ENCODE results near the gene GADD45G.

The GADD45G gene

GRCh38 chr9:89592963-89593726 lies 11.7 kb upstream of the GADD45G start:
- DNase-seq (ENCODE audit: low read depth, low spot score): peak; percentile 38
- peak; percentile 38 for TF ChIP-seq CTCF (IDR thresholded peaks at IDR 0.05; ENCODE audit: low read depth, low read length)

DNA sequence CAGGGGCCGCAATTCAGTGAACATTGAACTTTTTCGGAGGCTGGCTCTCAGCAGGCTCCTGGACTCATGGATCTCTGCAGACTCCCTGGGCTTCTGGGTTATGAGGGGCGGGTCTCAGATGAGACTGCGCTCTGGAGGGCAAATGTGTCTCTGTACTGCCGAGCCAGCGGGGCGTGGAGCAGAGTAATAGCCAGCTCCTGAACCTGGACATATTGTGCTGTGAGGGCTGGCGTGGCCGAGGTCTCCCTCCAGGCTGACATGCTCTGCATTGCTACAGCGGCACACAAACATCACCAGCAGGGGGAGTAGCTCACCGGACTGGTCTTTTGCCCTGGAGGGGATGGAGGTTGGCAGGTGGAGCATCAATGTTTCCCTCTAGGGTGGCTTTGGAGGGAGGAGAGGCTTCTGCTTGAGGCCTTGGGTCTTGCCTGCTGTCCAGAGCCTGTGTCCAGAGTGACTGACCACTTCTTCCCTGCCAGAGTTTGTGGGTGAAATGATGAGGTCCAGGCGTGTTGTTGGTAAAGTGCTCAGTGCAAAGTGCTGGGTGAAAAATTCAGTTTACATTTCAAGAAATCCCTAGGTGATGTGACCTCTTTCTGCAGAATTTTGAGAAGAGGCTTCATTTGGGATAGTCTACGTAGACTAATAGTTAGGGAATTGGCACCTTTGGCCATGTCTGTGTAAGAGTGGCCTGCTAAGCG lies 10.9 kb upstream of the GADD45G start:
- peak; percentile 76 for TF ChIP-seq CTCF (IDR thresholded peaks at IDR 0.05; ENCODE audit: low read depth, low read length)
- in situ Hi-C loops (cut with HindIII; ENCODE audit: low sequenced_read_pairs): no loop called here

More at GRCh38 chr9:89592963-89593726, 11.7 kb upstream of the GADD45G start:
- in situ Hi-C loops (cut with HindIII; ENCODE audit: low sequenced_read_pairs): no loop called here
- no peak overlapping the region for H3K4me3 ChIP-seq (ENCODE audit: low read depth, low read length)

GRCh38 chr9:89594811-89595550 lies 9.8 kb upstream of the GADD45G start:
- no peak for TF ChIP-seq CTCF (IDR thresholded peaks at IDR 0.05; ENCODE audit: low read depth, low read length)
- H3K4me3 ChIP-seq (ENCODE audit: low read depth, low read length): no peak overlapping the region
- in situ Hi-C loops (cut with HindIII; ENCODE audit: low sequenced_read_pairs): no loop called here
- DNase-seq (ENCODE audit: low read depth, low spot score): no peak

More for the DNA sequence above, 10.9 kb upstream of the GADD45G start:
- DNase-seq (ENCODE audit: low read depth, low spot score): peak; percentile 13
- no peak overlapping the region for H3K4me3 ChIP-seq (ENCODE audit: low read depth, low read length)

GRCh38 chr9:89595646-89596045 lies 9.2 kb upstream of the GADD45G start:
- no peak overlapping the region for H3K4me3 ChIP-seq (ENCODE audit: low read depth, low read length)
- TF ChIP-seq CTCF (IDR thresholded peaks at IDR 0.05; ENCODE audit: low read depth, low read length): no peak
- DNase-seq (ENCODE audit: low read depth, low spot score): no peak
- in situ Hi-C loops (cut with HindIII; ENCODE audit: low sequenced_read_pairs): no loop called here

- in situ Hi-C loops (cut with HindIII; ENCODE audit: low sequenced_read_pairs): no loop called here
- DNase-seq (ENCODE audit: low read depth, low spot score): no peak
- H3K4me3 ChIP-seq (ENCODE audit: low read depth, low read length): no peak overlapping the region
- TF ChIP-seq CTCF (IDR thresholded peaks at IDR 0.05; ENCODE audit: low read depth, low read length): no peak
Measured at GRCh38 chr9:89596937-89597555, 7.8 kb upstream of the GADD45G start.

- in situ Hi-C loops (cut with HindIII; ENCODE audit: low sequenced_read_pairs): no loop called here
- peak; percentile 76 for TF ChIP-seq CTCF (IDR thresholded peaks at IDR 0.05; ENCODE audit: low read depth, low read length)
- no peak overlapping the region for H3K4me3 ChIP-seq (ENCODE audit: low read depth, low read length)
- DNase-seq (ENCODE audit: low read depth, low spot score): peak; percentile 54
Measured at GRCh38 chr9:89597711-89598362, 7.0 kb upstream of the GADD45G start.
